Dedifferentiated amniotic fluid mesenchymal stem cell (primary cell): ENCODE results near the gene CDKN3.
"Not testable (repeated sequence)": the region's sequence is repeated elsewhere in the genome, so short reads cannot be mapped to it uniquely, and the experiment has no call there.

Experiments
- DNase-seq: peaks from one replicate; pipeline ENCODE4 v3.0.0-alpha.2; 2016; ENCODE audit errors: extremely low spot score

CDKN3 gene

GRCh38 chr14:54370323-54371198 lies 26.2 kb upstream of the CDKN3 start:
- no peak for DNase-seq

- DNase-seq = no peak
Measured at GRCh38 chr14:54374117-54374884, 22.5 kb upstream of the CDKN3 start.

GRCh38 chr14:54377501-54377900 lies 19.3 kb upstream of the CDKN3 start:
- no peak for DNase-seq

GRCh38 chr14:54378893-54379292 lies 17.9 kb upstream of the CDKN3 start:
- not testable (repeated sequence) for DNase-seq

- not testable (repeated sequence) for DNase-seq
Measured at GRCh38 chr14:54380558-54380957, 16.2 kb upstream of the CDKN3 start.

DNA sequence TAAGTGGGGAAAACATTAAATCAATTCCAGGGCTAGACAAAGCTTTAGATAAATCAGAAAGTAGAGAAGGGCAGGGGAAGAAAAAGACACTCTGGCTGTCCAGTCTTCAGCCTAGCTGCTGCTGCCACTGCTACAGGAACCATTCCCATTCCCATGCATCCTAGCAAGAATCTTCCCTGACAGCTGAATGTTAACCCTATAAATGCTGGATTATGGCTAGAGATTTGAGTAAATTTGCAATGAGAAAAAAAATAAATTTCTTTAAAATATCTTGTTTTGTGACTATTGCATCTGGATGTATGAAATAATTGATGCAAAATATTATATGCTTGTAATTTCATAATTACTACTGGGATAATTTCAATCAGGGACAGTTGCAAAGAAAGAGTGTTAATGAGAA lies 15.0 kb upstream of the CDKN3 start:
- no peak for DNase-seq

DNA sequence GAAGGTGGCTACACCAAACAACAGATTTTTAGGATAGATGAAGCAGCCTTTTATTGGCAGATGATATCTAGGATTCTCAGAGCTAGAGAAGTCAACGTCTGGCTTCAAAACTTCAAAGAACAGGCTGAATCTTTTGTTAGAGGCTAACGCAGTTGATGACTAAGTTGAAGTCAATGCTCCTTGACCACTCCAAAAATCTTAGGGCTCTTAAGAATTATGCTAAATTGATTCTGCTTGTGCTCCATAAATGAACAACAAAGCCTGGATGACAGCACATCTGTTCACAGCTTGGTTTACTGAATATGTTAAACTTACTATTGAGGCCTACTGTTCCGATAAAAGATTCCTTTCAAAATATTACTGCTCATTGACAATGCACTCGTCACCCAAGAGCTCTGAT lies 13.0 kb upstream of the CDKN3 start:
- no peak for DNase-seq

DNA sequence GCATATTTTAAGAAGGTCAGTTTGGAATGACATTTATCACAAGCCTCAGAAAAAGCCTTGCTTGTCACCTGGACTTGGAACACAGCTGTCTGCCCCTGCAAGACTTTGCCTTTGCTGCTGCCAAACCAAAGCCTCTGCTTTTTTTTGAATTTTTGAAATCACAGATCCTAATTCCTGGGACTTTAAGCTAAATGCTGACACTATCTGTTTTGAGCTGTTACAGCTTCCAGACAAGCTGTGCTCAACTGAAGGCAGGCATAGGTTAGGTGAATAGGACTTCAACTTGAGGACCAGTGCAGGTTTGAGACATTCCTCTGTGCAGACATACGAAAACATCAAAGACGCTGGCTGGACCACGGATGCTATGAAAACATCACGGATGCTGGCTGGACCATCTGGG lies 11.3 kb upstream of the CDKN3 start:
- no peak for DNase-seq

- DNase-seq = no peak
Measured at GRCh38 chr14:54387328-54387727, 9.5 kb upstream of the CDKN3 start.

DNA sequence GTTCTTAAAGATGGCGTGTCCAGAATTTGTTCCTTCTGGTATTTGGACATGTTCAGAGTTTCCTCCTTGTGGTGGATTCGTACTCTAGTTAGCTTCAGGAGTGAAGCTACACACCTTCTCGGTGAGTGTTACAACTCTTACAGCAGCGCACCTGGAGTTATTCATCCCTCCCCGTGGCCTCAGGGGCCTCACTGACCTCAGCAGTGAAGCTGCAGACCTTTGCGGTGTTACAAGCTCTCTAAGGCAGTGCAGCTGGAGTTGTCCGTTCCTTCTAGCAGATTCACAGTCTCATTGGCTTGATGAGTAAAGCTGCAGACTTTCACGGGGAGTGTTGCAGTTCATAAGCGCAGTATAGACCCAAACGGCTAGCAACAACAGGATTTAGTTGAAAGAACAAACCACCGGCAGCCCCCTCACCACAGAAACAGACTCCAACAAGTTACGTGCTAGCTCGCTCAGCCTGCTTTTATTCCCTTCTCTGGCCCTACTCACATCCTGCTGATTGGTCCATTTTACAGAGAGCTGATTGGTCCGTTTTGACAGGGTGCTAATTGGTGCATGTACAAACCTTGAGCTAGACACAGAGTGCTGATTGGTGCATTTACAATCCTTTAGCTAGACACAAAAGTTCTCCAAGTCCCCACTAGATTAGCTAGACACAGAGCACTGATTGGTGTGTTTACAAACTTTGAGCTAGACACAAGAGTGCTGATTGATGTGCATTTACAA lies 4.5 kb upstream of the CDKN3 start:
- DNase-seq = no peak

- not testable (repeated sequence) for DNase-seq
Measured at GRCh38 chr14:54392986-54393884, 3.6 kb upstream of the CDKN3 start.

DNA sequence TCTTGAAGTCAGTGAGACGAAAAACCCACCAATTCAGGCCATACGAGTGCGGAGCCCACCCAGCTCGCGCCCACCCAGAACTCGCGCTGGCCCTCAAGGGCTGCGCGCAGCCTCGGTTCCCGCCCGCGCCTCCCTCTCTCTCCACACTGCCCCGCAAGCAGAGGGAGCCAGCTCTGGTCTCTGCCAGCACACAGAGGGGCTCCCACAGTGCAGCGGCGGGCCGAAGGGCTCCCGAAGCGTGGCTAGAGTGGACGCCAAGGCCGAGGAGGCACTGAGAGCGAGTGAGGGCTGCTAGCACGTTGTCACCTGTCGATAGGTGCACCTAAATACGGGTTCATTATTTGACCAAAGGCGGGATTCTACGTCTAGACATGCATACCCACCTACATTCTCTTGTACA lies 2.2 kb upstream of the CDKN3 start:
- DNase-seq = no peak

DNA sequence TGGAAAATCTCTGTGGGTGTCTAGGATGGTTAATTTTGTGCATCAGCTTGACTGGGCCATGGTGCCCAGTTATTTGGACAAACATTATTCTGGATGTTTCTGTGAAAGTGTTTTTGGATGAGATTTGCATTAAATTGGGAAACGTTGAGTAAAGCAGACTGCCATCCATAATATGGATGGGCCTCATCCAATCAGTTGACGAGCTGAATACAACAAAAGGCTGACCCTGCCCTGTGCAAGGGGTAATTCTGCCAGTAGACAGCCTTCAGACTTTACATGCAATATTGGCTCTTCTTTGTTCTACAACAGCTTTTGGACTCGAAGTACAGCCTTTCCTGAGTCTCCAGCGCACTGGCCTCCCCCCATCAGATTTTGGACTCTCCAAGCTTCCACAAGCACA lies 1.5 kb upstream of the CDKN3 start:
- no peak for DNase-seq

- DNase-seq = no peak
Measured at GRCh38 chr14:54395716-54396115, 1.1 kb upstream of the CDKN3 start.

DNA sequence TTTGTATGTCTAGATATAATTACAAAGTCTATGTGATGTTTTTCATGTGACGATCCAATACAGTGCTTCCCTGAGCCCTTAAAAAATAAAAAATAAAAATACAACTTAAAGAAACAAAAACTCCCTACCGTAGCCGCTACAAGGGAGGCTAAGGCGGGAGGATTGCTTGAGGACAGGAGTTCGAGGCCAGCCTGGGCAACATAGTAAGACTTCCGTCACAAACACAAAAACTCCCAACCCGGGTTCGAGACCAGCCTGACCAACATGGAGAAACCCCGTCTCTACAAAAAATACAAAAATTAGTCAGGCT lies 669 bp upstream of the CDKN3 start:
- DNase-seq = no peak

- DNase-seq = no peak
Measured at GRCh38 chr14:54399560-54399959, 2.8 kb downstream of the CDKN3 start.

- peak; percentile 47 for DNase-seq
Measured at GRCh38 chr14:54403401-54404005, 6.7 kb downstream of the CDKN3 start.

DNA sequence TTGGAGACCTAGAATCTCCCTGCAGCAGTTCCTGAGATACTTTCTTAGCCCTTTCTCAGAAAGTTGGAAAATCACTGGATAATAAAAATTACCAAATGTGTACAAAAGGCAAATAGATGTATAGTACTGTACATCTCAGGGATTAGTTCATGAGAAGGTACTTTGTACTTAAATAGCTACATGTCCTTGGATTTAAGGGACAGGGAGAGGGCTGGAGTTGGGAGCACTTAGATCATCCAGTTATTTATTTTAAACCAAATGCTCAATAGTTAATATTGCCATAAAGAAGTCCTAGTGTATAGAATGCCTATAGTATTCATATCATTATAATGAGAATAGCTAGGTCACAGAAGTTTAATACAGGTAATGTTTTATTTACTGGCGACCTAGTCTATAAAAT lies 13.4 kb downstream of the CDKN3 start:
- no peak for DNase-seq

- DNase-seq = no peak
Measured at GRCh38 chr14:54411371-54411770, 14.6 kb downstream of the CDKN3 start.

GRCh38 chr14:54420478-54421142 lies 23.8 kb downstream of the CDKN3 start:
- peak; percentile 65 for DNase-seq

GRCh38 chr14:54423991-54424390 lies 27.2 kb downstream of the CDKN3 start:
- no peak for DNase-seq
